Measurements from ENCODE around the gene RNF186. TPM values are rescaled to one million over a fixed set of nuclear protein-coding genes. Genes with fewer than 3 reads are reported as not detected.

Gene RNF186
- total RNA-seq, 2 experiments from 2014 or later: not detected

DNA sequence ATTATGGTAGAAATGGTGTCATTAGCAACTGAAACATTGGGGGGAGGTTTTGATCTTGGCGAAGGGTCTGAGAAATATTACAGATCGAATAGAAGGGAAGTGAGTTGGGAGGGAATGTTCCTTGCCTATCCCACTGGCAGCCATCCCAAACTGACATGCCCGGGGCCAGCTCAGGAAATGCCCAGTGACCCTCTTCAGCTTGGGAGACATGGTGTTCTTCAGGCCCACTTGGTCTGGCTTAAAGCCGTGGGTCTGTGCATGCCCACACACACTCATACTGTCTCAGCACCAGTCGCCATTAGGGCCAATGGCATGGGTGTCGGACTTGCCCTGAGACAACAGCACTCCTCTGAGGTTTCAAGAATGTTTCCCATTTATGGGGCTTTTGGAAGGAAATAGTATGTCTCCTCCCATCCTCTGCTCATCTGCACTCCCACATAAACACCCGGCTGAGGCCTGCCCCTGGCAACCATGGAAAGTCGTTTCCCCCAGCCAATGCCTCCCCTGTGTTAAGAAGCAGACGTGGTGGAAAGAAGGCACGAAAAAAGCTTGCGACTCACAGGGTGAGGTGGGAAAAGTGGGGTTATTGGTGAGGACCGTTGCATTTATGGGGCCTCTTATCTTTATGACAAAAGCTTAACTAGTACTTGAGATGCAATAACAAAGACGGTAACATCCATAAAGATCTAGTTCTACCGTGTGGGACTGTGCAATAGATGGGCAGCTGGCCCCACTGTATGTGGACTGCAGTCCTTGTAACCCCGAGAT, 2.0 kb downstream of the RNF186 start:
- no peak for DNase-seq
- H3K9me3 Mint-ChIP-seq: no peaks in the 10 kb centered on the region
- no peaks in the 10 kb centered on the region for H3K27me3 Mint-ChIP-seq
- H3K36me3 Mint-ChIP-seq: no peaks in the 10 kb centered on the region
- H3K4me3 Mint-ChIP-seq: no peak overlapping the region
- H3K27ac Mint-ChIP-seq: no peak overlapping the region
- no peaks in the 10 kb centered on the region for H3K4me1 Mint-ChIP-seq

DNA sequence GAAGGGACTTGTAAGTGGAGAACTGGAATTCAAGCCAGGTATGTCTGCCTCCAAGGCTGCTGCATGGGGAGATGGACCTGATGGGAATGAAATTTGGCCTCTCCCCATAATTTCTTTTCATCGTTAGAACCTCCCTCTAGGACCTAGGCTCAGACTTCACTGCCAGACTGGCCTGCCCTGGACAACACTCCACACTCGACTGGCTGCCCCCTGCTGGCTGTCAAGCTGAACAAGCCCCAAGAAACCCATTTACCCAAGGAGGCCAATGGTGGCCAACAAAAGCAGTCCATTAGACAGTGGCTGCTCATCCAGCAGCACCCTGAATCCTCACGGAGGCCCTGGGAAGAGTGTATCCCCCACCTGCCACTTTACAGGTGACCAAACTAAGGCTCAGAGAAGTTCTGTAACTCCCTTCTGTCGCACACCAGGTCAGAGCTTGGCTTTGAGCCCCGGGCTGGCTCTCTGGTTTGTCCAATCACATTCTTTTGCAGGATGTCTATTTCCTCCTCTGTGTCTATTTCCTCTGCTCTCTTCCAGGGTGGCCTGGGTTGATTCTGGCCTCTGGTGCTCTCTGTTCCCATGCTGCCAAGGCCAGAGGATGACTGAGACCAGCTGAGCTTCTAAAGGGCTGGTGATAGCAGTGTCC, 3.8 kb downstream of the RNF186 start:
- Mint-ChIP-seq H3K4me3 (no peak overlapping the region), H3K36me3 (no peaks in the 10 kb centered on the region), H3K27me3 (no peaks in the 10 kb centered on the region), H3K4me1 (no peaks in the 10 kb centered on the region), H3K27ac (no peak overlapping the region), H3K9me3 (no peaks in the 10 kb centered on the region)
- DNase-seq: peak; percentile 53

DNA sequence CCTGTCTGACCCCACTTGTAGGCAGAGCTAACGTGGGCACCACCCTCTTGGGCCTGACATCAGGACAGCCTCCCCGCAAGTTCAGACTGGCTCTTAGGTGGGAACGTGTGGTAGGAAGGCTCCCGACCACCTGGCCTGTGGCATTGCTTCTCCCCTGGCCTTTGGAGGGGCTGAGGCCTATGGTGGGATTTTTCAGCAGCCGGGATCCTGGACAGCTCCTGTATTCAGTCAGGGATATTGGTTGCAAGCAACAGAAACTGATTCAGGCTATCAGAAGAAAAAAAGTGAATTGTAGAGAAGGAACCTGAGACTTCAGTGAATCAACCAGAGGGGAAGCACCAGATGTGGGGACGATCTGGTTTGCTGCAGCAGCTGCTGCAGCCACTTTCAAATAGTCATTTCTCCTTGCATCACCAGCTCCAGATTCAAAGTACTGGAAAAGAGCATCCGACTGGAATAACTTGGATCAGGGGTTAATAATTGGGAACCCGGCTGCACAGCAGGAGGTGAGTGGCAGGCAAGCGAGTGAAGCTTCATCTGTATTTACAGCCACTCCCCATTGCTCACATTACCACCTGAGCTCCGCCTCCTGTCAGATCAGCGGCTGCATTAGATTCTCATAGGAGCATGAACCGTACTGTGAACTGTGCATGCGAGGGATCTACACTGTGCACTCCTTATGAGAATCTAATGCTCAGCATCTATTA, 5.9 kb downstream of the RNF186 start:
- Mint-ChIP-seq H3K27ac (no peak overlapping the region), H3K4me3 (no peak overlapping the region), H3K36me3 (no peaks in the 10 kb centered on the region), H3K4me1 (no peaks in the 10 kb centered on the region), H3K9me3 (no peaks in the 10 kb centered on the region), H3K27me3 (no peaks in the 10 kb centered on the region)
- no peak for DNase-seq

DNA sequence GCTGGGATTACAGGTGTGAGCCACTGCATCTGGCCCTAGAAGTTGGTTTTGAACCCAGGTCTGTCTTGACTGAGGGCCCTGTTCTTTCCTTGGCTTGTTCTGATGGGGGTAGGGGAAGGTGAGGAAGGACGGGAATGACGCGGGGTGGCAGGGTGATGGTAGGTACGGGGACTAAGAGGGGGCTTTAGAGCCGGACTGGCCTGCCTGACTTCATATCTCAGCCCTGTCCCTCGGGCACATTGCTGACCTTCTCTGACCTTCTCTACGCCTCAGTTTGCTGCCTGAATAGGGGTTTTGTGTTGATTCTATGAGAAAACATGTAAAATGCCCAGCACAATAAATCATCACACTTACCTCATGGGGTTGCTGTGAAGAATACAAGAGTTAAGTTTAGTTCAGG, 6.7 kb downstream of the RNF186 start:
- H3K36me3 Mint-ChIP-seq: no peaks in the 10 kb centered on the region
- no peaks in the 10 kb centered on the region for H3K27me3 Mint-ChIP-seq
- no peak overlapping the region for H3K4me3 Mint-ChIP-seq
- H3K4me1 Mint-ChIP-seq: no peaks in the 10 kb centered on the region
- no peak overlapping the region for H3K27ac Mint-ChIP-seq
- H3K9me3 Mint-ChIP-seq: no peaks in the 10 kb centered on the region
- DNase-seq: no peak

DNA sequence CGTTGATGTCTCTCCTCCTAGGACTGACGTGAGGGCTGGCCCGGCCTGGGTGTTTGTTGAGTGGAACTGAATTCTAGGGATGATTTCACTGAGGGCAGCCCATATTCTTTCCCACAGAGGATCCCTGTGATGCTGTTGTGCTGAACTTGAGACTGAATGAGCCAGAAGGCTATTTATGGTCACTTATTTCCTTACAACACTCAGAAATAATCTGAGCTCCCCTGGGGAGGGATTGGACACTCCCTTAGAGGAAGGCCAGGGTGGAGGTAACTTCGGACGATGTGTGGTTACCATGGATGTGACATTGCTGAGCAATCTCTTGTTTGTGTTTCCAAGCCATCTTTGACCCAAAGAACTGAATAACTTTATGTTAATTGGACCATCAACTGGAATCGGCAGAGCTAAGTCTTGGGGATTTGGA, 10.2 kb downstream of the RNF186 start:
- H3K36me3 Mint-ChIP-seq: no peaks in the 10 kb centered on the region
- H3K27me3 Mint-ChIP-seq: peaks cover 3% of the 10 kb centered on the region
- H3K4me1 Mint-ChIP-seq: peaks cover 7% of the 10 kb centered on the region
- H3K27ac Mint-ChIP-seq: no peak overlapping the region
- no peak for DNase-seq
- H3K9me3 Mint-ChIP-seq: no peaks in the 10 kb centered on the region
- H3K4me3 Mint-ChIP-seq: no peak overlapping the region

DNA sequence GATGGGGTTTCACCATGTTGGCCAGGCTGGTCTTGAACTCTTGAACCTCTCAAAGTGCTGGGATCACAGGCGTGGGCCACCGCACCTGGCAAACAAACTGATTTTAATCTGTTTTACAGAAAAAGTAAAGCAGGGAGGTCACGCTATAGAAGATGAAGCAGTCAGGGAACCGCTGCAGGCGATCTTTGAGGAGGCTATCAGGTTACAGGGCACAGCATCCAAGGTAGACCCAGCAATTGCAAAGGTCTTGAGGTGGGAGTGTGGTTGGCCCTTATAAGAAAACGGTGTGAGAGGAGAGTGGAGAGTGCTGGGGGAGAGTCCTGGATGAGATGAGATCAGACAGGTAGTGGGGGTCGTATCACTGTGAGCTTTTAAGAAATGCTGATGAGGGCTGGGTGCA, 12.8 kb downstream of the RNF186 start:
- H3K9me3 Mint-ChIP-seq: no peaks in the 10 kb centered on the region
- no peak for DNase-seq
- no peak overlapping the region for H3K27ac Mint-ChIP-seq
- H3K4me1 Mint-ChIP-seq: peaks cover 18% of the 10 kb centered on the region
- no peak overlapping the region for H3K4me3 Mint-ChIP-seq
- peaks cover 3% of the 10 kb centered on the region for H3K27me3 Mint-ChIP-seq
- peaks cover 2% of the 10 kb centered on the region for H3K36me3 Mint-ChIP-seq

DNA sequence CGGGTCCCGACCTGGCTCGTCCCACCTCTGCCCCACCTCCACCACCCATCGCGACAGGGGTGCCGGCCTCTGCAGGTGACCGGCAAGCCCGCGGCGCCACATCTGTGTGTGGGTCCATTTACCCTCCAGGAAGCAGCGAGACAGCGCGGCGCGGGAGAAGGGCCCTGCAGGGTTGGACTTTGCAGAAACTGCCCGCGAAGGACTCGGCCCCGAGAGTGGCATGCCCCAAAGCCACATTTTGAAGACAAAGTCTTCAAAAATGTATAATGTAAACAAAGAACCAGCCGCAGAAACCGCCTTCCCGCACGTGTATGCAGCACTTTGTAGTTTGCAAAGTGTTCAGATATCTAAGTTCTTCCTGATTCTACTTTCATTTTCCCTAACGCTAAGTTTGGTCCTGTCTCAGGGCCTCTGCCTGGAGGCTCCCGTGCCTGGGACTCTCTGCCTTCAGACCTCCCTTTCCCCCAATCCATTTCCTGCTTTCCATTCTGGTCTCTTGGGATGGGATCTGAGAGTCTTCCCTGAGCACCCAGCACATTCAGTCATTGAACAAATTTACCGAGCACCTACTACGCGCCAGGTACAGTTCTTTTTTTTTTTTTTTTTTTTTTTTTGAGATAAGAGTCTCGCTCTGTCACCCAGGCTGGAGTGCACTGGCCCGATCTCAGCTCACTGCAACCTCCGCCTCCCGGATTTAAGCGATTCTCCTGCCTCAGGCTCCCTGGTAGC, 14.8 kb downstream of the RNF186 start:
- H3K36me3 Mint-ChIP-seq: peaks cover 7% of the 10 kb centered on the region
- H3K4me1 Mint-ChIP-seq: peaks cover 18% of the 10 kb centered on the region
- peak overlapping the region; percentile 83 for H3K4me3 Mint-ChIP-seq

DNA sequence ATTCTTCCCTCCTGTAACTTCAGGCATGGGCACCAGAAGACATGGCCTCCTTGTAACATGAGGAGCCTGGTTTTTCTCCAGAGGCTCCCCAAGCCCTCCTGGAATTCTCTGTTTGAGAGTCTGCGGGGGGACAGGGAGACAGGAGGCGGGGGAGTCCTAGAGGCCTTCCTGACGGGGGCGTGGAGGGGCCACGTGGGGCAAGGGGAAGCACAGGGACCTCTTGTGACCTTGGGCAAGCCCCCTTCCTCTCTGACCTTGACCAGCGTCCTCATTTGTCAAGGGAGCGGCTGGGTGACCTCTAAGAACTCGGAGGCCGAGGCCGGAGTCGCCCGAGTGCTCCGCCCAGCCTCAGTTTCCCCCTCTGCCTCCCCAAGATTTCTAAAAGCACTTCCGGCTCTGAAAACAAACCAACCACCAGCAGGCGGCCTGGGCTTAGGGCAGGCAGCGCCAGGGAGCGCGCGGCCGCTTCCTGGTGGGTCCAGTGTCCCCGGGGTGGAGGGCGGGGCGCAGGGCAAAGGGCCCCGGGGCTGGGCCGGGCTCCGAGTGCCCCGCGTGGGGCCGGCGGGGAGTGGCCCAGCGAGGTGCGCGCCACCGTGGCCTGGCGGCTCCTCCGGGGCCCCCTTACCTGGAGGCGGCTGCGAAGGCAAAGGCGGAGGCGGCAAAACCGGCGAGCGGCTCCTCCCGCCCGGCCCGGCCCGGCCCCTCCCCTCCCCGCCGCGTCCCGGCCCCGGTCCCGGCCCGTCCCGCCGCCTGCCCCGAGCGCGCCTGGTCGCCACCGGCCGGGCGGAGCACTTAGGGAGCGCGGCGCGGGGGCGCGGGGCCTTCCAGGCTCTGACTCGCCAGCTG, 15.6 kb downstream of the RNF186 start, which contains the start of gene TMCO4:
Gene TMCO4 (minus strand): TSS at position 687 of the 846 bp plus-strand sequence. CDS start 19,158 bp downstream, outside the sequence.
- H3K4me1 Mint-ChIP-seq: peaks cover 18% of the 10 kb centered on the region
- DNase-seq: peak; percentile 68
- peaks cover 12% of the 10 kb centered on the region for H3K36me3 Mint-ChIP-seq
- peaks cover 3% of the 10 kb centered on the region for H3K27me3 Mint-ChIP-seq
- H3K9me3 Mint-ChIP-seq: no peaks in the 10 kb centered on the region
- peak within 1 kb of the TSS; percentile 83 for H3K4me3 Mint-ChIP-seq
- H3K27ac Mint-ChIP-seq: peak within 1 kb of the TSS; percentile 91

More for the DNA sequence above, 14.8 kb downstream of the RNF186 start:
- Mint-ChIP-seq H3K27me3 (peaks cover 3% of the 10 kb centered on the region), H3K27ac (peak overlapping the region; percentile 91), H3K9me3 (no peaks in the 10 kb centered on the region)
- DNase-seq: peak; percentile 51

DNA sequence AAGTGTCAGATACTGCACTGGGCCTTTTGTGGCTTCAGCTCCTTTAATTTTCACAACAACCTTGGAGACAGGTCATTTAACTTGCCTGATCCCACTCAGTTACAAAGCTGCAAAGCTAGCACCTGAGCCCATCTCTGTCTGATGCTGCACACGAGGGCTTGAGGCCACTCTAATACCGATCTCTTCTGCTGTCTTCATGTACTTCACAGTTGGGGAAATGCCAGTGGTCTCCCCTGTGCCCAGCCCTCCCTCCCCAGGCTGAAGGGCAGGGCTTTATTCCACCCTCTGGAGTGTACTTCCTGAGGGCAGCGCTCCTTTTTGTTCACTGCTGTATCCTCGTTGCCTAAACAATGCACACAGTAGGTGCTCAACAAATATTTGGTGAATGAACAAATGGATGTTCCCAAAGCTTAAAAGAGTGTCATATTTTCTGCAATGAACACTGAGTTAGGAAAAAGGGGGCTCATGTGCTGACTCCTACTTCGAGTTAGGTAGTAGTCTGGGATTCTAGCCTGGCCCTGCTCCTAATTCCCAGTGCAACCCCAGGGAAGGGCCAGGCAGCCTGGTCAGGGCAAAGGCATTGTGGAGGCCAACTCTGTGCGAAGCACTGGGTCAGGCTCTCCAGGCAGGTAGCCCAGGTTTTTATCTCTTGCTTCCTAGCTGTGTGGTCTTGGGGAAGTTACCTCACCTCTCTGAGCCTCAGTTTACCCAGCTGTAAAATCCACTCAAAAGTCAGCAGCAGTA, 16.4 kb downstream of the RNF186 start:
- peak overlapping the region; percentile 85 for H3K27ac Mint-ChIP-seq
- H3K4me3 Mint-ChIP-seq: peak overlapping the region; percentile 81
- H3K36me3 Mint-ChIP-seq: peaks cover 14% of the 10 kb centered on the region
- peaks cover 18% of the 10 kb centered on the region for H3K4me1 Mint-ChIP-seq
- H3K27me3 Mint-ChIP-seq: peaks cover 3% of the 10 kb centered on the region
- no peaks in the 10 kb centered on the region for H3K9me3 Mint-ChIP-seq
- DNase-seq: no peak

DNA sequence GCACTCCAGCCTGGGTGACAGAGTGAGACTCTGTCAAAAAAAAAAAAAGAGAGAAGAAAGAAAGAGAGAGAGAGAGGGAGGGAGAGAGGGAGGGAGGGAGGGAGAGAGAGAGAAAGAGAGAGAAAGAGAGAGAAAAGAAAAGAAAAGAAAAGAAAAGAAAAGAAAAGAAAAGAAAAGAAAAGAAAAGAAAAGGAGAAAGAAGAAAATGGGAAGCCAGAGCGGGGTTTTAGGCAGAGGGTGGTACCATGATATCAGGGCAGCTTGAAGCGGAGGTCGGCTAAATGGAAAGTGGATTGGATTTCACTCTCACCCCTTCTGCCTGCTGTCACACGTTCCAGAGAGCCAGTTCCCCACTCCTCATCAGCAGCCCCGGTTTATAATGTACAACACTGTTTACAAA, 17.3 kb downstream of the RNF186 start:
- peaks cover 18% of the 10 kb centered on the region for H3K4me1 Mint-ChIP-seq
- H3K9me3 Mint-ChIP-seq: no peaks in the 10 kb centered on the region
- no peak overlapping the region for H3K4me3 Mint-ChIP-seq
- no peak for DNase-seq
- H3K27me3 Mint-ChIP-seq: peaks cover 3% of the 10 kb centered on the region
- peak overlapping the region; percentile 63 for H3K27ac Mint-ChIP-seq
- H3K36me3 Mint-ChIP-seq: peaks cover 19% of the 10 kb centered on the region

DNA sequence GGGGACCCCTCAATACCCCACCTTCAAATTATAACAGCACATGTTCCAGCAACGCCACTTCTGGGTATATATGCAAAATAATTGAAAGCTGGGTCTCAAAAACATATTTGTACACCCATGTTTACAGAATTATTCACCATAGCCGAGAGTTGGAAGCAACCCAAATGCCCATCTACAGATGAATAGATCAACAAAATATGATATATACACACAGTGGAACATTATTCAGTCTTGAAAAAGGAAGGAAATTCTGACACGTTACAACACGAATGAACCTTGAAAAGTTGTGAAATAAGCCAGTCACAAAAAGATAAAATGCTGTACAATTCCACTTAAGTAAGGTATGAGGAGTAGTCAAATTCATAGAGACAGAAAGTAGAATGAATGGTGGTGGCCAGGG, 20.5 kb downstream of the RNF186 start:
- no peak for DNase-seq
- no peaks in the 10 kb centered on the region for H3K9me3 Mint-ChIP-seq
- no peak overlapping the region for H3K4me3 Mint-ChIP-seq
- peaks cover 32% of the 10 kb centered on the region for H3K36me3 Mint-ChIP-seq
- peaks cover 15% of the 10 kb centered on the region for H3K4me1 Mint-ChIP-seq
- H3K27ac Mint-ChIP-seq: no peak overlapping the region
- H3K27me3 Mint-ChIP-seq: no peaks in the 10 kb centered on the region

DNA sequence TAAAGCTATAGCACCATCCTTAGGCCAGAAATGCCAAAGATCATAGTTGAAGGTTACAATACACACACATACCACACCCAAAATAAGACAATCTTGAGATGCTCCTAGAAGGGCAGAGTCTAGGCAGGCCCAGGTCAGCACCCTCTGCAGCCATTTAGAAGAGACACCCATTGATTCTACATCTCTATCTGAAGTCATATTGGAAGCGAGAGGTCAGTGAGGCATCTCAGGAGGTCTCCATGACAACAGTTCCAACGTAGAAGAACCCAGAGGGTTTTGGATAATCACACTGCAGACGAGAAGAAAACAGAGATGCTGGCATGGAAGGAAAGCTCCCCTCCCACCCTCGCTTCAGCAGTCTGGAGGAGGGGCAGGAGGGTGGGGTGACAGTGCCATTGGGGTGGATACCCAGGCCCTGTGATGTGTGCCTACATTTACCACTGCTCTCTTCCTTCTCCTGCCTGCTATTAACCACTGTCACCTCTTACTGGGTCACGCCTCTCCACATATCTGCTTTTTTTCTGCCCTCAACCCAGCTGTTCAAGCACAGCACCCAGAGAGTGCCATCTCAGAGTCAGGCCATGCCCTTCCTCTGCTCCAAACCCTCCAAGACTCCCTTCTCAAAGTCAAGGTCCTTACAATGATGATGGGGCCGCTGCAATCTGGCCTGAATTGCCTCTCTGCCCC, 21.6 kb downstream of the RNF186 start:
- H3K36me3 Mint-ChIP-seq: peaks cover 32% of the 10 kb centered on the region
- peaks cover 8% of the 10 kb centered on the region for H3K4me1 Mint-ChIP-seq

More for the DNA sequence above, 21.6 kb downstream of the RNF186 start:
- Mint-ChIP-seq H3K9me3 (no peaks in the 10 kb centered on the region), H3K27ac (no peak overlapping the region), H3K27me3 (no peaks in the 10 kb centered on the region), H3K4me3 (no peak overlapping the region)
- no peak for DNase-seq

Data from activated naive CD8-positive, alpha-beta T cell treated with anti-CD3 and anti-CD28 coated beads for 36 hours (primary cell).